Activated CD8-positive, alpha-beta T cell treated with anti-CD3 and anti-CD28 coated beads for 36 hours (primary cell): ENCODE results near the gene CCDC85A. TPM values are rescaled to one million over a fixed set of nuclear protein-coding genes. Genes with fewer than 3 reads are reported as not detected.

Experiments used
- ATAC-seq: fragments of 200-7000 bp; cut with Tn5 transposase; one replicate; pipeline ENCODE4 v1.10.0; 2021; ENCODE audit warnings: mild to moderate bottlenecking, moderate library complexity
- CTCF ChIA-PET: fragments of 350-600 bp; sonication (Branson Sonifier 250); formaldehyde crosslinking; loops from one replicate; lab custom pipeline; 2021; ENCODE audit warnings: antibody characterized with exemption; lab: Charles Lee
- POLR2A ChIA-PET: fragments of 350-600 bp; sonication (Branson Sonifier 250); formaldehyde crosslinking; loops from one replicate; lab custom pipeline; 2021; ENCODE audit warnings: antibody characterized with exemption; lab: Charles Lee
- DNase-seq: peaks from one replicate; pipeline ENCODE4 v3.0.0-alpha.2; 2020
- H3K27ac Mint-ChIP-seq: one replicate; pipeline ENCODE4 v1.8.0; 2021; ENCODE audit warnings: mild to moderate bottlenecking, mixed read lengths
- H3K27me3 Mint-ChIP-seq: one replicate; pipeline ENCODE4 v1.8.0; 2021; ENCODE audit warnings: mixed read lengths
- H3K36me3 Mint-ChIP-seq: one replicate; pipeline ENCODE4 v1.8.0; 2021; ENCODE audit warnings: low read depth, mixed read lengths
- H3K4me1 Mint-ChIP-seq: one replicate; pipeline ENCODE4 v1.8.0; 2021; ENCODE audit warnings: low read depth, mixed read lengths
- H3K4me3 Mint-ChIP-seq: one replicate; pipeline ENCODE4 v1.8.0; 2021; ENCODE audit warnings: mild to moderate bottlenecking, moderate library complexity, mixed read lengths
- H3K9me3 Mint-ChIP-seq: one replicate; pipeline ENCODE4 v1.8.0; 2021; ENCODE audit warnings: mixed read lengths
- intact Hi-C: fragments of 100-400 bp; cut with micrococcal nuclease; formaldehyde crosslinking; loops from one replicate; pipeline ENCODE4 v1.10.0; 2022
- total RNA-seq, 2 experiments: library from RNA; stranded (reverse); gene quantifications; one replicate each; pipeline ENCODE4 v1.2.3, GENCODE V29; 2021
- TF ChIP-seq, protein P1 (sequence below): fragments of 200-600 bp; IDR thresholded peaks from one replicate; pipeline ENCODE4 v1.8.0; 2022; ENCODE audit warnings: antibody characterized with exemption, mild to moderate bottlenecking

The CCDC85A gene
- total RNA-seq, 2 experiments from 2014 or later = not detected

DNA sequence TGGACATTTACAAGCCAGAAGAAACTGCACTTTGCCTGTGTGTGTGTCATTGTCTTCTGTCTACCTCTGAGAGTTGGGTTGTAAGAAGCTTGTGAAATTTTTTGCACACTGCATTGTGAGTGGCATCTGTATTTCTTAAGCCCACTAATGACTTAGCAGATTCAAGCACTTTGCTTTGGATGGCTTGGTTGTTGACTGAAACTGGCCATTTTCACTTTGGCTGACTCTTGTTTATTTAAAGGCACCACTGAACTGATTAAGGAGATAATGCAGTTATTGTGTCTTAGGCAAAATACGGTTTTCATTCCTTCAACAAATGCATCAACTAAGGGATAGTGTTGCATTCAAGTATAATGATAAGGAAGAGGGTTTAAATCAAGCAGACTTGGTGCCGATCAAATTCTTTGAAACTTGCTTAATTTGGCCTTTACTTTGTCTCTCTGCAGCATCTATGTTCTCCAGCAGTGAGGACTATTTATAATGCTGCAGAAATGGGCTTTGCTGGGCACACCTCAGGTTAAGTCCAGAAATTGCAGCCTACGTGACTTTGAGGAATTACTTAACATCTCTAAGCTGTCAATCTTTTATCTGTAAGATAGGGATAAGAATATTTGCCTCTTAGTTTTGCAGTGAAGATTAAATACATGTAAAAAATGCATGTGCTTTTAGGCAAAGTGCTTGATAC is 142.0 kb downstream of the CCDC85A start:
- no peak overlapping the region for H3K4me3 Mint-ChIP-seq
- ATAC-seq (no peak), DNase-seq (no peak)
- TF ChIP-seq, protein P1, sequence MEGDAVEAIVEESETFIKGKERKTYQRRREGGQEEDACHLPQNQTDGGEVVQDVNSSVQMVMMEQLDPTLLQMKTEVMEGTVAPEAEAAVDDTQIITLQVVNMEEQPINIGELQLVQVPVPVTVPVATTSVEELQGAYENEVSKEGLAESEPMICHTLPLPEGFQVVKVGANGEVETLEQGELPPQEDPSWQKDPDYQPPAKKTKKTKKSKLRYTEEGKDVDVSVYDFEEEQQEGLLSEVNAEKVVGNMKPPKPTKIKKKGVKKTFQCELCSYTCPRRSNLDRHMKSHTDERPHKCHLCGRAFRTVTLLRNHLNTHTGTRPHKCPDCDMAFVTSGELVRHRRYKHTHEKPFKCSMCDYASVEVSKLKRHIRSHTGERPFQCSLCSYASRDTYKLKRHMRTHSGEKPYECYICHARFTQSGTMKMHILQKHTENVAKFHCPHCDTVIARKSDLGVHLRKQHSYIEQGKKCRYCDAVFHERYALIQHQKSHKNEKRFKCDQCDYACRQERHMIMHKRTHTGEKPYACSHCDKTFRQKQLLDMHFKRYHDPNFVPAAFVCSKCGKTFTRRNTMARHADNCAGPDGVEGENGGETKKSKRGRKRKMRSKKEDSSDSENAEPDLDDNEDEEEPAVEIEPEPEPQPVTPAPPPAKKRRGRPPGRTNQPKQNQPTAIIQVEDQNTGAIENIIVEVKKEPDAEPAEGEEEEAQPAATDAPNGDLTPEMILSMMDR = no peak
- no peaks in the 10 kb centered on the region for H3K36me3 Mint-ChIP-seq
- no peak overlapping the region for H3K27ac Mint-ChIP-seq
- no peaks in the 10 kb centered on the region for H3K27me3 Mint-ChIP-seq
- CTCF ChIA-PET = no interaction called here
- POLR2A ChIA-PET = no interaction called here
- intact Hi-C loops = no loop called here
- H3K9me3 Mint-ChIP-seq = peaks cover 6% of the 10 kb centered on the region
- H3K4me1 Mint-ChIP-seq = no peaks in the 10 kb centered on the region

DNA sequence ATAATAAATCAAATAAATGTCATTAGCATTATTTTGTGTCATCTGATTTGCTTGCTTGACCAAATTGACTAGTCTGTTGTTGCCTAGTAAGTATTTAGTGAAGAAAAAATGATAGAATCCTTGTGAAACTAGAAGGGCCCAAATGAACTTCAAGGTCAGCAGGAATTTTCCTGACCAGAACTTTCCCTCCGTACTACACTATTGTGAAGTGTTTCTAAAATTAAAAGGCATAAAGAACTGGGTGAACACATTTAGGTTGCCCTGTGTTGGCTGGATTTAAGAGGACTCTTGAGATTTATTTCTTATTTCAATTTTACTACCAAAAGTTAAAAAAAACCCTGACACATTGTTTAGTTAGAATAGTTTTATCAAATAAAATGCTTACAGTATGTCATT is 142.6 kb downstream of the CCDC85A start:
- intact Hi-C loops = no loop called here
- POLR2A ChIA-PET = no interaction called here
- no peak overlapping the region for H3K4me3 Mint-ChIP-seq
- H3K27me3 Mint-ChIP-seq = no peaks in the 10 kb centered on the region
- ATAC-seq (no peak), DNase-seq (no peak)
- CTCF ChIA-PET = no interaction called here
- no peaks in the 10 kb centered on the region for H3K4me1 Mint-ChIP-seq
- no peaks in the 10 kb centered on the region for H3K36me3 Mint-ChIP-seq
- H3K9me3 Mint-ChIP-seq = peaks cover 3% of the 10 kb centered on the region
- TF ChIP-seq, protein P1 = no peak
- H3K27ac Mint-ChIP-seq = no peak overlapping the region

DNA sequence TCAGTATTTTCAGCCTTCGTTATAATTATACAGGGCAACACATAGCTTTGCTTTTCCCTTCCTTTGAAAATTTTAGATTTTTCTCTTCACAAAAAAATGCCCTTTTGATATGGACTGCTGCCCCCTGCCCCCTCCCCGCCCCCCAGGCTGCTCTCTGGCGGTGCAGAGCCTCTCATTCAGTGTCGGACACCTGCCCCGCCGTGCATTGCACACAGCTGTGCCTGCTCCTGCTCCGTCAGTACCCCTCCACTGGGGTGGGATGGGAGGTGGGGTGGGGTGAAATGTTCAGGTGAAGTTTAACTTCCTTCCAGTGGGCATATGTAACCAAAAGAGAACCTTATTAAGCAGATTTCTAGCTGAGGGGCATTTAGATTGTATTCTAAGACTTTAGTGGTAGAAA is 148.0 kb downstream of the CCDC85A start:
- CTCF ChIA-PET = no interaction called here
- POLR2A ChIA-PET = no interaction called here
- Mint-ChIP-seq H3K4me3 (no peak overlapping the region), H3K4me1 (no peaks in the 10 kb centered on the region), H3K27ac (no peak overlapping the region), H3K27me3 (no peaks in the 10 kb centered on the region), H3K9me3 (no peaks in the 10 kb centered on the region), H3K36me3 (no peaks in the 10 kb centered on the region)
- intact Hi-C loops = no loop called here
- DNase-seq (no peak), ATAC-seq (no peak)
- TF ChIP-seq, protein P1 = no peak

DNA sequence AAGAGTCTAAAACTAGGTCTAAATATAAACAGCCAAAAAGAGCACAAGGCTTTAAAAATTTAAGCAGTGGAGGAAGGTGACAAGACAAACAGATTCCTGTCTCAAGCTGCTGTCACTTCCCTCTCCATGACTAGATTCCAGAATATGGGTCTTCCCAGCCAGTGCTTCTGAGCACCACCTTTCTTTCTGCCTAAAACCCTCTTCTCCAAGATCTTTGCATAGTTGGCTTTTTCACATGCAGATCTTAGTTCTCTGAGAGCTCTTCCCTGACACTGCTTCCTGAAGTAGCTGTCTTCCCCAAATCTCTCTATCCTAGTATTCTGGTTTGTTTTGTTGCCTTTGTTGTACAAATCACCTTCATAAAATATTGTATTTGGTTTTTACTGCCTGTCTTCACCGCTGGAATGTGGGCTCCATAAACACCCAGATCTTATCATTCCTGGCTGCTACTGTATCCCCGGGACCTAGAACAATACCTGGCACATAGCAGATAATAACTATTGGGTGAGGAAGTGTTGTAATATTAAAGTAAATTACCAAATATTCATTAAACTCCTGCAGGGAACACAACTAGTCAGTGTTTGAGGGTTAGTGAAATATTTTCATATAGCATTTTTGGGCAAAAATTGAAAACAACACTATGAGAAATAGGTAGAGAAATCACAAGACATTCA is 150.2 kb downstream of the CCDC85A start:
- CTCF ChIA-PET = no interaction called here
- H3K27ac Mint-ChIP-seq = no peak overlapping the region
- TF ChIP-seq, protein P1 = no peak
- no peak for ATAC-seq
- no peaks in the 10 kb centered on the region for H3K9me3 Mint-ChIP-seq
- POLR2A ChIA-PET = no interaction called here
- no peaks in the 10 kb centered on the region for H3K36me3 Mint-ChIP-seq
- H3K4me1 Mint-ChIP-seq = no peaks in the 10 kb centered on the region
- H3K27me3 Mint-ChIP-seq = no peaks in the 10 kb centered on the region
- intact Hi-C loops = no loop called here
- DNase-seq = no peak
- no peak overlapping the region for H3K4me3 Mint-ChIP-seq

DNA sequence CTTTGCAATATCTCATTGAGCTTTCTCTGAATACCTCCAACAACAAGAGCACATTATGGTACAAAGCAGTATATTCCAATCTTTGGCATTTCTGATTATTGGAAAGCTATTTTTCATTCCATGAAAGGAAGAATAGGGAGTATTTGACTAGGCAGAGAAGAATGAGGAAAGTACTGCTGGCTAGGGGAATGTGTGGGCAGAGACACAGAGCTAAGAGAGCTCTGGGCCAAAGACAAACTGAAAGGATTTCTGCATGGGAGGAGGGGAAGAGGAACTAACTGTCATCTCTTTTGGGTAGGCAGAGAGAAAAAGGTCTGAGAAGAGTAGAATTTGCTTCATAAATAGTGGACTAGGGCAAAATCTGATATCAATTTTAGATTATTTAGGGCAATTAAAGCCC is 150.8 kb downstream of the CCDC85A start:
- intact Hi-C loops = no loop called here
- no peaks in the 10 kb centered on the region for H3K27me3 Mint-ChIP-seq
- no peaks in the 10 kb centered on the region for H3K9me3 Mint-ChIP-seq
- no peaks in the 10 kb centered on the region for H3K4me1 Mint-ChIP-seq
- ChIA-PET CTCF (no interaction called here), POLR2A (no interaction called here)
- ATAC-seq (no peak), DNase-seq (no peak)
- H3K27ac Mint-ChIP-seq = no peak overlapping the region
- no peak overlapping the region for H3K4me3 Mint-ChIP-seq
- TF ChIP-seq, protein P1 = no peak
- no peaks in the 10 kb centered on the region for H3K36me3 Mint-ChIP-seq
